Measurements from ENCODE around the gene PDE4D.
"Not testable (repeated sequence)": the region's sequence is repeated elsewhere in the genome, so short reads cannot be mapped to it uniquely, and the experiment has no call there.

Gene PDE4D

GRCh38 chr5:59058969-59059687 lies 834.4 kb downstream of the PDE4D start:
- DNase-seq, result no peak

- DNase-seq, result no peak
Observed at GRCh38 chr5:59058237-59058636, 835.3 kb downstream of the PDE4D start.

- not testable (repeated sequence) for DNase-seq
Observed at GRCh38 chr5:59056599-59056998, 836.9 kb downstream of the PDE4D start.

- no peak for DNase-seq
Observed at GRCh38 chr5:59055745-59056448, 837.6 kb downstream of the PDE4D start.

GRCh38 chr5:59054963-59055528 lies 838.5 kb downstream of the PDE4D start:
- DNase-seq, result no peak

GRCh38 chr5:59051951-59052350 lies 841.6 kb downstream of the PDE4D start:
- no peak for DNase-seq

GRCh38 chr5:59049095-59049494 lies 844.4 kb downstream of the PDE4D start:
- DNase-seq, result no peak

GRCh38 chr5:59042201-59043055 lies 851.1 kb downstream of the PDE4D start:
- DNase-seq, result no peak

GRCh38 chr5:59041355-59041754 lies 852.2 kb downstream of the PDE4D start:
- no peak for DNase-seq

GRCh38 chr5:59040804-59041201 lies 852.7 kb downstream of the PDE4D start:
- no peak for DNase-seq

- no peak for DNase-seq
Observed at GRCh38 chr5:59040024-59040803, 853.3 kb downstream of the PDE4D start.

- peak in 45 of 58 donors; percentile 7 to 76 (median 39) for DNase-seq
Observed at GRCh38 chr5:59039296-59040023, 854.1 kb downstream of the PDE4D start.

- peak in 10 of 58 donors; percentile 9 to 43 (median 22) for DNase-seq
Observed at GRCh38 chr5:59038798-59039295, 854.7 kb downstream of the PDE4D start.

- no peak for DNase-seq
Observed at GRCh38 chr5:59037941-59038797, 855.4 kb downstream of the PDE4D start.

GRCh38 chr5:59037453-59037852 lies 856.1 kb downstream of the PDE4D start:
- DNase-seq, result no peak

GRCh38 chr5:59037041-59037440 lies 856.5 kb downstream of the PDE4D start:
- DNase-seq, result no peak

GRCh38 chr5:59036274-59036961 lies 857.1 kb downstream of the PDE4D start:
- DNase-seq, result no peak

GRCh38 chr5:59035681-59036080 lies 857.8 kb downstream of the PDE4D start:
- DNase-seq, result no peak

Data from anterior cingulate cortex (tissue), 58 donors.